Stimulated activated CD8-positive, alpha-beta memory T cell treated with anti-CD3 and anti-CD28 coated beads, Interleukin-7, amount 100 ng/mL, for 1 hour (primary cell): ENCODE measurements around the gene SLF2.

Source experiments
- DNase-seq, 2 donors: peaks; one replicate each; pipeline ENCODE4 v3.0.0-alpha.2; 2020; ENCODE audit warnings: low read depth in 2 of 2

SLF2 gene

GRCh38 chr10:100897976-100898375 lies 14.8 kb upstream of the SLF2 start:
- no peak for DNase-seq

- no peak for DNase-seq
Measured at GRCh38 chr10:100899171-100899570, 13.6 kb upstream of the SLF2 start.

- no peak for DNase-seq
Measured at GRCh38 chr10:100901051-100901450, 11.7 kb upstream of the SLF2 start.

GRCh38 chr10:100902622-100903021 lies 10.1 kb upstream of the SLF2 start:
- no peak for DNase-seq

- no peak for DNase-seq
Measured at GRCh38 chr10:100904917-100905316, 7.8 kb upstream of the SLF2 start.

GRCh38 chr10:100907175-100907574 lies 5.6 kb upstream of the SLF2 start:
- DNase-seq, result no peak

GRCh38 chr10:100907773-100908363 lies 4.9 kb upstream of the SLF2 start:
- DNase-seq, result no peak

- no peak for DNase-seq
Measured at GRCh38 chr10:100908378-100908777, 4.4 kb upstream of the SLF2 start.

GRCh38 chr10:100909501-100910263 lies 3.1 kb upstream of the SLF2 start:
- DNase-seq, result no peak

GRCh38 chr10:100911472-100911871 lies 1.3 kb upstream of the SLF2 start:
- DNase-seq, result no peak

- no peak for DNase-seq
Measured at GRCh38 chr10:100912013-100912604, 654 bp upstream of the SLF2 start.

- no peak for DNase-seq
Measured at GRCh38 chr10:100913470-100913865, 705 bp downstream of the SLF2 start.

- DNase-seq, result no peak
Measured at GRCh38 chr10:100917071-100917470, 4.3 kb downstream of the SLF2 start.

- DNase-seq, result no peak
Measured at GRCh38 chr10:100923580-100923979, 10.8 kb downstream of the SLF2 start.

GRCh38 chr10:100927266-100927665 lies 14.5 kb downstream of the SLF2 start:
- no peak for DNase-seq

- no peak for DNase-seq
Measured at GRCh38 chr10:100928039-100928438, 15.3 kb downstream of the SLF2 start.

GRCh38 chr10:100930368-100930767 lies 17.6 kb downstream of the SLF2 start:
- DNase-seq, result no peak

GRCh38 chr10:100934084-100934659 lies 21.4 kb downstream of the SLF2 start:
- no peak for DNase-seq

- no peak for DNase-seq
Measured at GRCh38 chr10:100939763-100940344, 27.1 kb downstream of the SLF2 start.

- DNase-seq, result no peak
Measured at GRCh38 chr10:100942229-100942628, 29.5 kb downstream of the SLF2 start.

GRCh38 chr10:100943508-100943907 lies 30.7 kb downstream of the SLF2 start:
- no peak for DNase-seq

GRCh38 chr10:100945754-100946153 lies 33.0 kb downstream of the SLF2 start:
- no peak for DNase-seq
